ENCODE measurements around the gene EBF3.

GRCh38 chr10:129944456-129944855 is 19.6 kb downstream of the EBF3 start:
- TF ChIP-seq CTCF (IDR thresholded peaks at IDR 0.05 in 8 of 11, conservative IDR thresholded peaks at IDR 0.05 in 3 of 11) (no peak), POLR2A (IDR thresholded peaks at IDR 0.05) (no peak), POLR2AphosphoS5 (IDR thresholded peaks at IDR 0.05) (no peak)
